HL-60 (cell line): ENCODE data around the gene PIP.
"Not testable (repeated sequence)": the region's sequence is repeated elsewhere in the genome, so short reads cannot be mapped to it uniquely, and the experiment has no call there.

Experiments
- DNase-seq, 2 experiments: peaks; one replicate each; pipeline ENCODE4 v3.0.0-alpha.2; 2010 to 2020; ENCODE audit warnings: low read depth in 1 of 2, low spot score in 1 of 2
- H3K27ac ChIP-seq: fragments of 250-450 bp; sonication (Bioruptor Pico); replicated peaks from 2 replicates; pipeline ENCODE4 v1.5.1; 2020; ENCODE audit warnings: mild to moderate bottlenecking, moderate library complexity
- H3K27me3 ChIP-seq: fragments of 250-450 bp; sonication (Bioruptor Pico); 2 replicates; pipeline ENCODE4 v1.5.1; 2021; ENCODE audit warnings: mild to moderate bottlenecking, moderate library complexity; ENCODE audit not compliant: insufficient read depth, poor library complexity, severe bottlenecking
- H3K4me3 ChIP-seq: replicated peaks from 2 replicates; pipeline ENCODE4 v1.5.1; 2011; ENCODE audit warnings: mild to moderate bottlenecking, control low read depth, low read length; ENCODE audit not compliant: insufficient read depth
- GABPA ChIP-seq: IDR thresholded peaks from 2 replicates; pipeline ENCODE4 v1.6.1; 2012; ENCODE audit warnings: low read depth
- POLR2AphosphoS5 ChIP-seq: IDR thresholded peaks from 2 replicates; pipeline ENCODE4 v1.6.1; 2012; ENCODE audit warnings: low read depth
- SPI1 ChIP-seq: IDR thresholded peaks from 2 replicates; pipeline ENCODE4 v1.6.1; 2012; ENCODE audit warnings: low read depth, mild to moderate bottlenecking, borderline replicate concordance
- TF ChIP-seq, protein P1 (sequence below): IDR thresholded peaks from 2 replicates; pipeline ENCODE4 v1.6.1; 2012; ENCODE audit warnings: low read depth; ENCODE audit not compliant: insufficient replicate concordance
- TF ChIP-seq, protein P2 (sequence below): IDR thresholded peaks from one replicate; pipeline ENCODE4 v1.5.1; 2011; ENCODE audit warnings: low read length, control low read depth, inconsistent platforms; ENCODE audit not compliant: insufficient read depth

Gene PIP

DNA sequence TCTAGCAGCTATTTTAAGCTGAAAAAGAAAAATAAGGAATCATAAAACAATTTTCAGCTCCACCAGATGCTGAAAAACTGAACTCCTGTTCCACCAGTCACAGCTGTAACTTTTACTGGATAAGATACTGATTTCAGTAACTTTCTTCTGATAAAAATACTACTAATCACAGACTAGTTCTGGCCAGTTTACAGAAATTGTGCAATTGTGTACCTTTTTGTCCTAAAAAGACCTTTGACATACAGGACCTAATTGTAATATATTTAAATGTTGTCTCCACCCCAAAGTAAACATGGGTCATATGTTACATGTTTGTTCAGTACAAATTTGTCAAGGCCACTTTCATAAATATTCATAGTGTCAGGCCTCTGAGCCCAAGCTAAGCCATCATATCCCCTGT, 27.1 kb upstream of the PIP start:
- Histone ChIP-seq H3K4me3 (no peak overlapping the region), H3K27ac (no peak overlapping the region), H3K27me3 (no peaks in the 10 kb centered on the region)
- no peak for TF ChIP-seq SPI1
- TF ChIP-seq, protein P1, sequence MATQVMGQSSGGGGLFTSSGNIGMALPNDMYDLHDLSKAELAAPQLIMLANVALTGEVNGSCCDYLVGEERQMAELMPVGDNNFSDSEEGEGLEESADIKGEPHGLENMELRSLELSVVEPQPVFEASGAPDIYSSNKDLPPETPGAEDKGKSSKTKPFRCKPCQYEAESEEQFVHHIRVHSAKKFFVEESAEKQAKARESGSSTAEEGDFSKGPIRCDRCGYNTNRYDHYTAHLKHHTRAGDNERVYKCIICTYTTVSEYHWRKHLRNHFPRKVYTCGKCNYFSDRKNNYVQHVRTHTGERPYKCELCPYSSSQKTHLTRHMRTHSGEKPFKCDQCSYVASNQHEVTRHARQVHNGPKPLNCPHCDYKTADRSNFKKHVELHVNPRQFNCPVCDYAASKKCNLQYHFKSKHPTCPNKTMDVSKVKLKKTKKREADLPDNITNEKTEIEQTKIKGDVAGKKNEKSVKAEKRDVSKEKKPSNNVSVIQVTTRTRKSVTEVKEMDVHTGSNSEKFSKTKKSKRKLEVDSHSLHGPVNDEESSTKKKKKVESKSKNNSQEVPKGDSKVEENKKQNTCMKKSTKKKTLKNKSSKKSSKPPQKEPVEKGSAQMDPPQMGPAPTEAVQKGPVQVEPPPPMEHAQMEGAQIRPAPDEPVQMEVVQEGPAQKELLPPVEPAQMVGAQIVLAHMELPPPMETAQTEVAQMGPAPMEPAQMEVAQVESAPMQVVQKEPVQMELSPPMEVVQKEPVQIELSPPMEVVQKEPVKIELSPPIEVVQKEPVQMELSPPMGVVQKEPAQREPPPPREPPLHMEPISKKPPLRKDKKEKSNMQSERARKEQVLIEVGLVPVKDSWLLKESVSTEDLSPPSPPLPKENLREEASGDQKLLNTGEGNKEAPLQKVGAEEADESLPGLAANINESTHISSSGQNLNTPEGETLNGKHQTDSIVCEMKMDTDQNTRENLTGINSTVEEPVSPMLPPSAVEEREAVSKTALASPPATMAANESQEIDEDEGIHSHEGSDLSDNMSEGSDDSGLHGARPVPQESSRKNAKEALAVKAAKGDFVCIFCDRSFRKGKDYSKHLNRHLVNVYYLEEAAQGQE = no peak
- DNase-seq = no peak

DNA sequence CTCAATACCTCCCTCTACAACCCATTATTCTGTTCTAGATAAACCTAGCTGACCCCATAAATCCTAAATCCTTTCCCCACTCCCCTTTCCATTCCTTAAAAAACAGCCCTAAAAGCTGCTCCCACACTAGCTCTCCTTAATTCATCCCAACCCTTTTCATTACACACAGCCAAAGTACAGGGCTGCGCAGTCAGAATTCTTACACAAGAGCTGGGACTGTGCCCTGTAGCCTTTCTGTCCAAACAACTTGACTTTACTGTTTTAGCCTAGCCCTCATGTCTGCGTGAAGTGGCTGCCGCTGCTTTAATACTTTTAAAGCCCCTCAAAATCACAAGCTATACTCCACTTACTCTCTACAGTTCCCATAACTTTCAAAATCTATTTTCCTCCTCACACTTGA, 23.9 kb upstream of the PIP start:
- not testable (repeated sequence) for H3K4me3 ChIP-seq, H3K27me3 ChIP-seq, DNase-seq, H3K27ac ChIP-seq

DNA sequence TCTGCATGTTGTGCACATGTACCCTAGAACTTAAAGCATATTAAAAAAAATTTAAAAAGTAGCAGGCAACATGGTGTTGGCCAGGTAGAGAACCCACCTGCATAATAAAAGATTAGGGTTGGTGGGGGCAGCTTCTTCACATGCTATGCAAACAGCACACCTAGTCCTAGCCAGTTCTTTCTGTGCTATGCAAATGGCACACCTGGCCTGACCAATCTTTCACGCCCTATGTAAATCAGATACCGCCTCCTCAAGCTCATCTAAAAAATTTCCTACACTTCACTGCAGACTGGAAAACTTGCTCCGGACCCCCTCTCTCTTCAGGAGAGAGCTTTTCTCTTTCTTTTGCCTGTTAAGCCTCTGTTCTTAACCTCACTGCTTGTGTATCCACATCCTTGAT, 14.5 kb upstream of the PIP start:
- H3K27ac ChIP-seq = no peak overlapping the region
- no peak overlapping the region for H3K4me3 ChIP-seq
- no peak for TF ChIP-seq POLR2AphosphoS5
- no peak for TF ChIP-seq GABPA
- no peak for TF ChIP-seq SPI1
- TF ChIP-seq, protein P1 = no peak
- TF ChIP-seq, protein P2, sequence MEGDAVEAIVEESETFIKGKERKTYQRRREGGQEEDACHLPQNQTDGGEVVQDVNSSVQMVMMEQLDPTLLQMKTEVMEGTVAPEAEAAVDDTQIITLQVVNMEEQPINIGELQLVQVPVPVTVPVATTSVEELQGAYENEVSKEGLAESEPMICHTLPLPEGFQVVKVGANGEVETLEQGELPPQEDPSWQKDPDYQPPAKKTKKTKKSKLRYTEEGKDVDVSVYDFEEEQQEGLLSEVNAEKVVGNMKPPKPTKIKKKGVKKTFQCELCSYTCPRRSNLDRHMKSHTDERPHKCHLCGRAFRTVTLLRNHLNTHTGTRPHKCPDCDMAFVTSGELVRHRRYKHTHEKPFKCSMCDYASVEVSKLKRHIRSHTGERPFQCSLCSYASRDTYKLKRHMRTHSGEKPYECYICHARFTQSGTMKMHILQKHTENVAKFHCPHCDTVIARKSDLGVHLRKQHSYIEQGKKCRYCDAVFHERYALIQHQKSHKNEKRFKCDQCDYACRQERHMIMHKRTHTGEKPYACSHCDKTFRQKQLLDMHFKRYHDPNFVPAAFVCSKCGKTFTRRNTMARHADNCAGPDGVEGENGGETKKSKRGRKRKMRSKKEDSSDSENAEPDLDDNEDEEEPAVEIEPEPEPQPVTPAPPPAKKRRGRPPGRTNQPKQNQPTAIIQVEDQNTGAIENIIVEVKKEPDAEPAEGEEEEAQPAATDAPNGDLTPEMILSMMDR = no peak
- no peaks in the 10 kb centered on the region for H3K27me3 ChIP-seq
- no peak for DNase-seq

DNA sequence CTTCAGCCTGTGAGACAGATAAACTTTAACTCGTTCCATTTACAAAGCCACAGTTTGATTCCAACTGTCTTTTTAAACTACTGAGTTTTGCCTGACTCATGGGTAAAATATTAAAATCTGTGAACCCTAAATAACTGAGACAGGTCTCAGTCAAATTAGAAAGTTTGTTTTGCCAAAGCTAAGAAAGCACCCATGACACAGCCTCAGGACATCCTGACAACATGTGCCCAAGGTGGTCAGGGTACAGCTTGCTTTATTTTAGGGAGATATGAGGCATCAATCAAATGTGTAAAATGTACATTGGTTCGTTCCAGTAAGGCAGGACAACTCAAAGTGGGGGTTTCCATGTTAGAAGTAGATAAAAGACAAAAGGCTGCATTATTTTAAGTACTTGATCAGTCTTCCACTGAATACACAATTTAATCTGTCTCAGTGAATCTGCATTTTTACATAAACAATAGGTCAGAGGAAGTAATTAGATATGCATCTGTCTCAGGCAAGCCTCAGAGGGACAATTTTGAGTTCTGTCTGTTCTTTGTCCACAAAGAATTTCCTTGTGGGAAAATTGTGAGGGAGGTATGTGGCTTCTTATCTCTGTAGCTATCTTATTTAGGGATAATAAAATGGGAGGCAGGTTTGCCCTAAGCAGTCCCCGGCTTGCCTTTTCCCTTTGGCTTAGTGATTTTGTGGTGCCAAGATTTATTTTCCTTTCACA, 11.0 kb upstream of the PIP start:
- H3K27me3 ChIP-seq = no peaks in the 10 kb centered on the region
- no peak overlapping the region for H3K27ac ChIP-seq
- no peak overlapping the region for H3K4me3 ChIP-seq
- DNase-seq = no peak
- TF ChIP-seq POLR2AphosphoS5 (no peak), GABPA (no peak), SPI1 (no peak)
- TF ChIP-seq, protein P2 = no peak
- TF ChIP-seq, protein P1 = no peak

DNA sequence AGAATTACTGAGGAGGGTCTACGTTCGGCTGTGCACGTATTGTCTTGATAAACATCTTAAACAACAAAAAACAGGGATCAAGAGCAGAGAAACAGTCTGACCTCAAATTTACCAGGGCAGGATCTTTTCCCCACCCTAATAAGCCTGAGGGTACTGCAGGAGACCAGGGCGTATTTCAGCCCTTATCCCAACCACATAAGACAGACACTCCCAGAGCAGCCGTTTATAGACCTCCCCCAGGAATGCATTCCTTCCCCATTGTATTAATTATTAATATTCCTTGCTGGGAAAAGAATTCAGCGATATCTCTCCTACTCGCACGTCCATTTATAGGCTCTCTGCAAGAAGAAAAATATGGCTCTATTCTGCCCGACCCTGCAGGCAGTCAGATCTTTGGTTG, 8.6 kb upstream of the PIP start:
- H3K27ac ChIP-seq, DNase-seq, H3K27me3 ChIP-seq, H3K4me3 ChIP-seq: not testable (repeated sequence)
